Mucosa of gallbladder (tissue), 1 donor: ENCODE results near the gene ATP11C. TPM values are rescaled to one million over a fixed set of nuclear protein-coding genes. Genes with fewer than 3 reads are reported as not detected.
"Not testable (repeated sequence)": the region's sequence is repeated elsewhere in the genome, so short reads cannot be mapped to it uniquely, and the experiment has no call there.

Experiments used
- DNase-seq: peaks from one replicate; pipeline ENCODE4 v3.0.0-alpha.2; 2020; ENCODE audit warnings: low spot score
- total RNA-seq: library from RNA; stranded (reverse); gene quantifications from one replicate; pipeline ENCODE4 v1.2.1, GENCODE V29; 2021
- donor health status: DM: no; HTN: no; CAD: no.

The ATP11C gene
- total RNA-seq, 1 donor from 2014 or later, result 9.3 TPM

- DNase-seq, result not testable (repeated sequence)
Observed at GRCh38 chrX:139856826-139857225, 76.0 kb downstream of the ATP11C start.

- DNase-seq, result no peak
Observed at GRCh38 chrX:139851730-139852129, 81.1 kb downstream of the ATP11C start.

- DNase-seq, result no peak
Observed at GRCh38 chrX:139850968-139851367, 81.9 kb downstream of the ATP11C start.

GRCh38 chrX:139844884-139845283 is 88.0 kb downstream of the ATP11C start:
- no peak for DNase-seq

- no peak for DNase-seq
Observed at GRCh38 chrX:139844163-139844562, 88.7 kb downstream of the ATP11C start.

GRCh38 chrX:139842326-139843185 is 90.3 kb downstream of the ATP11C start:
- DNase-seq, result no peak

GRCh38 chrX:139836335-139836734 is 96.5 kb downstream of the ATP11C start:
- DNase-seq, result not testable (repeated sequence)

- DNase-seq, result no peak
Observed at GRCh38 chrX:139834879-139835278, 98.0 kb downstream of the ATP11C start.

- DNase-seq, result no peak
Observed at GRCh38 chrX:139832718-139833309, 100.0 kb downstream of the ATP11C start.

- DNase-seq, result no peak
Observed at GRCh38 chrX:139831675-139832456, 101.0 kb downstream of the ATP11C start.

- DNase-seq, result no peak
Observed at GRCh38 chrX:139831017-139831416, 101.8 kb downstream of the ATP11C start.

GRCh38 chrX:139828830-139829229 is 104.0 kb downstream of the ATP11C start:
- no peak for DNase-seq

- DNase-seq, result no peak
Observed at GRCh38 chrX:139828033-139828432, 104.8 kb downstream of the ATP11C start.

- DNase-seq, result no peak
Observed at GRCh38 chrX:139826065-139827044, 106.5 kb downstream of the ATP11C start.

GRCh38 chrX:139825618-139826017 is 107.2 kb downstream of the ATP11C start:
- DNase-seq, result no peak

- DNase-seq, result no peak
Observed at GRCh38 chrX:139823806-139824205, 109.0 kb downstream of the ATP11C start.

GRCh38 chrX:139820358-139820984 is 112.4 kb downstream of the ATP11C start:
- DNase-seq, result no peak

- DNase-seq, result no peak
Observed at GRCh38 chrX:139816204-139816603, 116.6 kb downstream of the ATP11C start.

GRCh38 chrX:139815771-139816170 is 117.1 kb downstream of the ATP11C start:
- no peak for DNase-seq

GRCh38 chrX:139811942-139812629 is 120.8 kb downstream of the ATP11C start:
- DNase-seq, result no peak
